Central memory CD8-positive, alpha-beta T cell (primary cell): ENCODE measurements around the gene SLC24A3.

ENCODE experiments used
- ATAC-seq: fragments of 150-1000 bp; cut with Tn5 transposase; replicated peaks from 2 replicates; pipeline ENCODE4 v1.10.0; 2022; ENCODE audit warnings: mild to moderate bottlenecking, moderate FRiP score, moderate number of reproducible peaks; ENCODE audit not compliant: poor library complexity, severe bottlenecking; ENCODE audit errors: extremely low read depth
- DNase-seq, 2 donors: peaks; one replicate each; pipeline ENCODE4 v3.0.0; 2021; ENCODE audit warnings: low spot score in 2 of 2
- H3K27ac Mint-ChIP-seq: one replicate; pipeline ENCODE4 v1.8.0; 2022; ENCODE audit warnings: low read depth, mild to moderate bottlenecking, moderate library complexity, mixed read lengths
- H3K27me3 Mint-ChIP-seq: one replicate; pipeline ENCODE4 v1.8.0; 2022; ENCODE audit warnings: mixed read lengths
- H3K36me3 Mint-ChIP-seq: one replicate; pipeline ENCODE4 v1.8.0; 2022; ENCODE audit warnings: mild to moderate bottlenecking, moderate library complexity, mixed read lengths; ENCODE audit not compliant: insufficient read depth
- H3K4me1 Mint-ChIP-seq: one replicate; pipeline ENCODE4 v1.8.0; 2022; ENCODE audit warnings: mixed read lengths
- H3K4me3 Mint-ChIP-seq: one replicate; pipeline ENCODE4 v1.8.0; 2022; ENCODE audit warnings: mild to moderate bottlenecking, moderate library complexity, mixed read lengths
- H3K9me3 Mint-ChIP-seq: one replicate; pipeline ENCODE4 v1.8.0; 2022; ENCODE audit warnings: mixed read lengths

SLC24A3 gene

DNA sequence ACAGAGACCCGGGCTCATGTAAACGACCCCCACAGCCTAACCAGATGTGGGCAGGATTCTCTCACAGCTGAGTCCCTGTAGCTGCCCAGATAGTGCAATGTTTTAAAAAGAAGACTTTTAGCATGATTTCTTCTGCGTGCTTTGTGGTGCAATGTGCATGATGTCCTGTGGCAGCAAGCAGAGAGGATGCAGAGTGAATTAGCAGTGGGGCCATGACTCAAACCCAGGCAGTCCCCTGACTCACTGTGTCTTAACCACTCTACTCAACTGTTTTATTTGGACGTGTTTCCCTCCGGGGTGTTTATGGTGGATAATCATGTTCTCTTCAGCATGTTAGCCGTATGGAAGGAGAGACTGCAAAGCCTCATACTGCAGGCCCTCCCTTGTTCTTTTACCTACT lies 247.9 kb downstream of the SLC24A3 start:
- H3K4me1 Mint-ChIP-seq = no peaks in the 10 kb centered on the region
- H3K27ac Mint-ChIP-seq = no peak overlapping the region
- H3K4me3 Mint-ChIP-seq = no peak overlapping the region
- DNase-seq (no peak), ATAC-seq (no peak)
- H3K9me3 Mint-ChIP-seq = peaks cover 1% of the 10 kb centered on the region
- H3K36me3 Mint-ChIP-seq = no peaks in the 10 kb centered on the region
- no peaks in the 10 kb centered on the region for H3K27me3 Mint-ChIP-seq

DNA sequence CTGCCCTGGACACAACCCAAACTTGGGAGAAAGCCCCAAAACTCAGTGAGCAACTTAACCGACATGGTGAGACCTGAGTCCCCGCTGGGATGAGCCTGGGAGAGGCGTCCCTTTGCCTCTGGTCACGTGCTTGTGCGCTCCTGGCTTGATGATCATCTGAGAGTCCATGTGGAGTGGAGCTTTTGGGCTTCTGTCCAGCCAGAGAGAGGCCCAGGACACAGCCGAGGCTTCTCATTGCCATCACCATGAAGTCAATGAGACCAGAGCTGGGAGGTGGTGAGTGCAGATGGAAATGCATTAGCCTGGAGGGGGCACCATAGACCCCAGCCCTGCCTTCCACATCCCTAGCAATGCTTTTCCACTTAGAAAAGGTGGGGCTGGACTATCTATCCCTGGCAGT lies 250.0 kb downstream of the SLC24A3 start:
- Mint-ChIP-seq H3K36me3 (no peaks in the 10 kb centered on the region), H3K4me3 (no peak overlapping the region), H3K27me3 (no peaks in the 10 kb centered on the region), H3K4me1 (no peaks in the 10 kb centered on the region), H3K27ac (no peak overlapping the region), H3K9me3 (no peaks in the 10 kb centered on the region)
- DNase-seq = no peak
- no peak for ATAC-seq

DNA sequence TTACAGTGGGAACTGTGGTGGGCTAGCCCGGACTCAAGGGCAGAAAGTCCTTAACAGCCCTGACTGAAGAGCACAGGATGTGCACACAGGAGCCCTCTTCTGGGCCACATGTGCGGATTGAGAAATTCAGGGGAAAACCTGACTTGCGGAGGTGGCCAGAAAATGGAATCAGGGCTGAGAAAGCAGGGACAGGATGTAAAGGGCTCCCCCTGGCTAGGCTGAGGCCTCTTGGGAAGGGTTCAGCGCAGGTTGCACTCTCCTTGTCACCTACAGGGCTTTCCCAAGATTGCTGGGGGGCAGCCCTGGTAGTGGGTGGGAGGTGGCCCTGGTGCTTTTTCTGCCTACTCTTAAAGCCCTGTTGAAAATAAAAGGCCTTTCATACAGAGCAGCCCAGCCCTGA lies 251.2 kb downstream of the SLC24A3 start:
- no peak overlapping the region for H3K4me3 Mint-ChIP-seq

GRCh38 chr20:19465536-19465935 lies 253.1 kb downstream of the SLC24A3 start:
- peaks cover 5% of the 10 kb centered on the region for H3K9me3 Mint-ChIP-seq
- no peak for ATAC-seq

More for the DNA sequence above, 251.2 kb downstream of the SLC24A3 start:
- Mint-ChIP-seq H3K9me3 (peaks cover 1% of the 10 kb centered on the region), H3K36me3 (no peaks in the 10 kb centered on the region), H3K27ac (no peak overlapping the region), H3K4me1 (no peaks in the 10 kb centered on the region), H3K27me3 (no peaks in the 10 kb centered on the region)
- DNase-seq (no peak), ATAC-seq (no peak)

GRCh38 chr20:19466206-19466928 lies 253.9 kb downstream of the SLC24A3 start:
- no peak overlapping the region for H3K27ac Mint-ChIP-seq
- ATAC-seq (no peak), DNase-seq (no peak)
- peaks cover 5% of the 10 kb centered on the region for H3K9me3 Mint-ChIP-seq
- H3K27me3 Mint-ChIP-seq = no peaks in the 10 kb centered on the region
- no peaks in the 10 kb centered on the region for H3K36me3 Mint-ChIP-seq
- H3K4me1 Mint-ChIP-seq = no peaks in the 10 kb centered on the region
- no peak overlapping the region for H3K4me3 Mint-ChIP-seq

More at GRCh38 chr20:19465536-19465935, 253.1 kb downstream of the SLC24A3 start:
- no peaks in the 10 kb centered on the region for H3K4me1 Mint-ChIP-seq
- DNase-seq = no peak
- H3K4me3 Mint-ChIP-seq = no peak overlapping the region
- no peaks in the 10 kb centered on the region for H3K36me3 Mint-ChIP-seq
- no peak overlapping the region for H3K27ac Mint-ChIP-seq
- H3K27me3 Mint-ChIP-seq = no peaks in the 10 kb centered on the region

DNA sequence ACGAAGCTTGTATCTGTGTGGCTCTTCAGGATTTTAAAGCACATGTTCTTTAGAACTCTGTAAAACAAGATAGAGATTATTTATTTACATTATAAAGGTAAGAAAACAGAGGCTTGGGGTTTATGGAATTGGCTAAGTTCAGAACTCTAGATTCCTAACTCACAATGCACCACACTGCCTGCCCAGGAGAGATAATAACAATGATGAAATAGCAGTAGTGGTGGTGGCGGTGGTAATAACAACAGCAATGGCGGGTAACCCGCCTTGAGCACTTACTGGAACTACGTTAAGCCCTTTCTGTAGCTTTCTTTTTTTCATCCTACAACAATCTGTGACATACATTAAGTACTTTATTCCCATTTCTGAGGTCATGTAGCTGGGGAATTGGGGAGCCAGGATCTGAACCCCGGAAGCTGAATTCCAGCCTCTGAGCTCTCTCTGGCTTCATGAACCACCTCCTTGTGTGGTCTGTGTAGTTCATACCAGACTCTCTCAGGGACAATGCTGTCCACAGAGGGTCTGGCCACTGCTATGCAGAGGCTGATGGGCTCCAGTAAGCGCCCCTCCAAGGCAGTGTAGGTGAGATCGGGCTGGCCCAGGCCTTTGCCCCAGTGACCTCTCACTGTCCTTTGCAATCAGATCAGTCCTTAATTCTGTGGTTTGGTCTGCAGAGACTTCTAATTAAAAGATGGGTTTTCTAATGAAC lies 260.9 kb downstream of the SLC24A3 start:
- H3K4me1 Mint-ChIP-seq = no peaks in the 10 kb centered on the region
- no peaks in the 10 kb centered on the region for H3K36me3 Mint-ChIP-seq
- DNase-seq (no peak), ATAC-seq (no peak)
- no peak overlapping the region for H3K4me3 Mint-ChIP-seq
- no peak overlapping the region for H3K27ac Mint-ChIP-seq
- no peaks in the 10 kb centered on the region for H3K27me3 Mint-ChIP-seq
- peaks cover 5% of the 10 kb centered on the region for H3K9me3 Mint-ChIP-seq

DNA sequence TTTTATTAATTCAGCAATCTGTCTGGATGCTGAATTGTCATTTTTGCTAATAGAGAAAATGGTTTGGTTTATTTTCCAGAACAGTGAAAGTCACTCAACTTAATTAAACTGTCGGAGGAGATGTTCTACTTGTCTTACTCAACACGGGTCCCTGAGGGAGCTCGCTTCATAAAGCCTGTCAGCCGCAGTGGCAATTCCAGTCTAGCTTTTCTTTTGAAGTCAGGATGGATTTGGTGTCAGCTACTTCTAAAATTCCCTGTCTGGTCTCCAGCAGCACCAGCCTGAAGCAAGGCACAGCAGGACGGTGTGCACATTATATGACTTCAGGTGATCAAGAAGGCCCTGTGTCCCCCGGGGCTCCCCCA lies 261.5 kb downstream of the SLC24A3 start:
- DNase-seq = no peak
- Mint-ChIP-seq H3K9me3 (peaks cover under 1% of the 10 kb centered on the region), H3K4me1 (no peaks in the 10 kb centered on the region), H3K4me3 (no peak overlapping the region), H3K27ac (no peak overlapping the region), H3K27me3 (no peaks in the 10 kb centered on the region), H3K36me3 (no peaks in the 10 kb centered on the region)
- no peak for ATAC-seq

DNA sequence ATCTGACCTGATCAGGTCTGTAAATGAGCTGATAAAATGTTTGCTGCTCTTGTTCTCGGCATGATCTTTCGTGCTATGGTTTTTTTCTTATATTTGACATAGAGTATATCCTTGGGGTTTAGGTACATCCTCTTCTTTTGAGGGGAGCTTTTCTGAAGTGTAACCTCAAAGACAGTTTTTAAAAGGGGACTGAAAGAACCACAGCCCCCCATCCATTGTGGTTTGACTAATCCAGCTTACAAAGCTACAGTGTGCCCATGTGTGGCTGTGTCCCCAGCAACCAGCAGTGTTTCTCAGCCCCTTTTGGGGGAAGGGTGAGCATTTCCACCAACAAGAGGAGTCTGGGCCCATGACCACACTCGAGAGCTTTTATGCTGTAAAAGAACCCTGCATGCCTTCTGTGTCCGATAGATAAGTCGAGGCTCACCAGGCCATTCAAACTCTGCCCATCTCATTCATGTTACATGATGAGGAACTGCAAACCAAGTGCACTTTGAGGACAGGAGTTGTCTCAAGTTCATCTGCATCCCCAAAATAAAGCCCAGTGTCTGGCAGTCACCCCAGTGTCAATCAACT lies 266.0 kb downstream of the SLC24A3 start:
- no peaks in the 10 kb centered on the region for H3K36me3 Mint-ChIP-seq

DNA sequence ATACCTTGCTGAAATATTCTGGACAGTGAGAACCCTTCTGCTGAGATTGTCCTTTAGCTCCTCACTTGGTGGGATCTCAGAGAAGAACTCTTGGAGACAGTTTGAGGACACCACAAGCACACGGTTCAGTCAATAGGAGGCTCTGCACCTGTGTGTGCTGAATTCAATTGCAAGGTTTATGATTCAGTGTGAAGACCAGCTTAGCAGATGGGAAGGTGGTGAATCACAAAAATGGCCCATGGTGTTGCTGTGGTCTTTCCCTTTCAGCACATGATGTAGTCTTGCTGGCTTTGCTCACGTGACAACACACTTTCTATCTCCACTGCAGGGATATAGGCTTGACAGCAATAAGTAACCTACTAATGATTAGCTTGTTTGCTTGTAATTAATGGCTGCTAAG lies 270.3 kb downstream of the SLC24A3 start:
- H3K4me1 Mint-ChIP-seq = no peaks in the 10 kb centered on the region
- no peaks in the 10 kb centered on the region for H3K27me3 Mint-ChIP-seq
- ATAC-seq (no peak), DNase-seq (no peak)
- no peaks in the 10 kb centered on the region for H3K36me3 Mint-ChIP-seq
- no peak overlapping the region for H3K4me3 Mint-ChIP-seq
- no peak overlapping the region for H3K27ac Mint-ChIP-seq
- peaks cover 5% of the 10 kb centered on the region for H3K9me3 Mint-ChIP-seq

More for the DNA sequence above, 266.0 kb downstream of the SLC24A3 start:
- Mint-ChIP-seq H3K27me3 (no peaks in the 10 kb centered on the region), H3K9me3 (peaks cover 5% of the 10 kb centered on the region), H3K4me3 (no peak overlapping the region), H3K4me1 (no peaks in the 10 kb centered on the region), H3K27ac (no peak overlapping the region)
- no peak for ATAC-seq
- no peak for DNase-seq

DNA sequence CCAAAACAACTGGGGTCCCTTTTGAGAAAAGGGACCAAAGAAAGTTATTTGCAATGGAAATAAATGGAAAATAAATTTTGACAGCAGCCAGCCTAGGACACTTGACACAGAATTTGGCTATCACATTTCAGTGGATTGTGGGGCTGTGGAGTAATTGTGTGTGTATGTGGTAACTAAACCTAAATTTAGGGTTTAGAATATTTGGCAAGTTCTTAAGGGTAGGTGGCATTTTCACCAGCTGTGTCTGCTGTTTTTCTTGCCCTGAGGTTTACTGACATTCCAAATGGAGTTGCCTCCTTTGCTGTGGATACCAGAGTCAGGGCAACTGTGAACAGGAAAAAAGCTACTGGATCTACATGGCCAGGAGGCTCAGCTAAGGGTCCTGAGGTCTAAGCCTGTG lies 270.9 kb downstream of the SLC24A3 start:
- H3K4me3 Mint-ChIP-seq = no peak overlapping the region
- no peaks in the 10 kb centered on the region for H3K4me1 Mint-ChIP-seq
- DNase-seq (no peak), ATAC-seq (no peak)
- H3K36me3 Mint-ChIP-seq = no peaks in the 10 kb centered on the region
- H3K27ac Mint-ChIP-seq = no peak overlapping the region
- peaks cover 5% of the 10 kb centered on the region for H3K9me3 Mint-ChIP-seq
- no peaks in the 10 kb centered on the region for H3K27me3 Mint-ChIP-seq

DNA sequence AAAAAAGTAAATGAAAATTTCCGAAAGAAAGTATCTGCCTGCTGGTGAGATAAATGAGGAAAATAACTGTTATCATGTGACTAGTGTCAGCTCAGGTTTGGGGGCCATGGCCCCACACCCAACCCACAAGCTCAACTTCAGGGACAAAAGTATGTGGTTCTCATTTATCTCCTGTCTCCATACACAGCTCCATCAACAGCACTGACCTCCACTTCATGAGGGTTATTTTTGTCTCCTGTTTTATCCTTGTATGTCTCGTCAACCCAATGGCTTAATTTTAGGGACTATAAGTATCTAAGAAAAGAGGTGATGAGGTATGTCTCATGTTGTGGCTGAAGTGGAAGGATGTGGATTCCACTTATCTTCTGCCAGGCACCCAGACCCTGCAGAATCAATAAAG lies 274.0 kb downstream of the SLC24A3 start:
- Mint-ChIP-seq H3K4me3 (no peak overlapping the region), H3K27ac (no peak overlapping the region), H3K4me1 (no peaks in the 10 kb centered on the region), H3K9me3 (peaks cover 5% of the 10 kb centered on the region), H3K36me3 (no peaks in the 10 kb centered on the region), H3K27me3 (no peaks in the 10 kb centered on the region)
- ATAC-seq = no peak
- no peak for DNase-seq

DNA sequence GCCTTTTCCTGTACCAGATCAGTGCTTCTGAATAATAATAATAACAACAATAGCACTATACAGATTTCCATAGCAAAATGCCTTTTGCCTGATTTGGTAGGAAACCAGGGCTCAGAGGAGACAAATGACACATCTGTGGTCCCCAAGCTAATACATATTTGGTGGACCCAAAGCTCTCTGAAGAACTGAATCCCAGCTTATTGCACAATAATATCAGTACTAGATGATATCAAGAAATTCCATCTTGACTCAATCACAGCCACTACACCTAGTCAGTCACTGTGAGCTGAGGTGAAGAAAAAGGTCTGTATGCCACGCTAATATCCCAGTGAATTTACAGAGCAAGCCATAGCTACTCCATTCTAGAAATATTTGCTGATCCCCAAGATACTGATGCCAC lies 275.0 kb downstream of the SLC24A3 start:
- Mint-ChIP-seq H3K4me1 (no peaks in the 10 kb centered on the region), H3K9me3 (peaks cover under 1% of the 10 kb centered on the region), H3K27ac (no peak overlapping the region), H3K27me3 (no peaks in the 10 kb centered on the region), H3K36me3 (no peaks in the 10 kb centered on the region), H3K4me3 (no peak overlapping the region)
- DNase-seq (no peak), ATAC-seq (no peak)

- no peak overlapping the region for H3K4me3 Mint-ChIP-seq
- DNase-seq = no peak
- no peak for ATAC-seq
- no peaks in the 10 kb centered on the region for H3K9me3 Mint-ChIP-seq
- no peaks in the 10 kb centered on the region for H3K36me3 Mint-ChIP-seq
- H3K27me3 Mint-ChIP-seq = no peaks in the 10 kb centered on the region
- H3K4me1 Mint-ChIP-seq = no peaks in the 10 kb centered on the region
- H3K27ac Mint-ChIP-seq = no peak overlapping the region
Observed at GRCh38 chr20:19491241-19491640, 278.8 kb downstream of the SLC24A3 start.
